ENCODE data around the gene RPP25.

Gene RPP25, protein sequence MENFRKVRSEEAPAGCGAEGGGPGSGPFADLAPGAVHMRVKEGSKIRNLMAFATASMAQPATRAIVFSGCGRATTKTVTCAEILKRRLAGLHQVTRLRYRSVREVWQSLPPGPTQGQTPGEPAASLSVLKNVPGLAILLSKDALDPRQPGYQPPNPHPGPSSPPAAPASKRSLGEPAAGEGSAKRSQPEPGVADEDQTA

DNA sequence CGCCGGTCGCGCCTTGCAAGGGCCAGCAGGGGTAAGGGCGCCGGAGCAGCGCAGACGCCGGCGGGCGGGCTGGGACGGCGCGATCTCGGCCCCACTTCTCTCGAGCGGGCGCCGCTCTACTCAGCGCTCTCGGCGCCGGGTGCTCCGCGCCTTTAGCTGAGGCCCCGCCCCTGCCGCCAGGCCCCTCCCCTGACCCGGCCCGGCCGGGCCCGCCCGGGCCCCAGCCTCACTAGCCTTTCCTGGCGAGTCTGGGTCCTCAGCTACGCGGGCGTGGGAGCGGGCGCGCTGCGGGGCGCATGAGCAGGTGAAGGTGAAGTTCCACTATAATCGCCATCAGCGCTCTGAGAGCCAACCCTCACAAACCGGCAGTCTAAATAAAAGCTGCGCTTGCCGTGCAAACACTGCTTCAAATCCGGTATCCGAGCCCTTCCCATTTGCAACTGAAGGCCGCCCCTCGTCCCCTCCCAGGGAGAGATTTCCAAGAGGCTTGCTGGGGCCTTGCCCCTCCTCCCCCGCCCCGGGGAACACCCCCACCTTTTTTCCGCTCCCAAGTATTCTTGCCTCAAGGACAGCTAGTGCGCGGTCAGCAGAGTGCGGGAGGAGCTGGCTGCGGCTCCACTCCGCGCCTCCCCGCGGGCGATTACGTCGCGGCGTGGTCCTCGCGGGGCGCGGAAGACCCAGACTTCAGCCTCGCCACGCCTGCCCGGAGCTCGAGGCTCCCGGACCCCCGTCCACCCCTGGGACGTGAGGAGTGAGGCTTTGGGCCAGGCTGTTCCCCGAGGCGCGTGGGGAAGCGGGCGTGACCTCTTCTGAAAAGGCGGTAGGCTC is at the start of gene RPP25:
RPP25 (minus strand) TSS at position 125 of the 828 bp plus-strand sequence. CDS start 189 bp downstream, outside the sequence.
- TF ChIP-seq, protein P1, sequence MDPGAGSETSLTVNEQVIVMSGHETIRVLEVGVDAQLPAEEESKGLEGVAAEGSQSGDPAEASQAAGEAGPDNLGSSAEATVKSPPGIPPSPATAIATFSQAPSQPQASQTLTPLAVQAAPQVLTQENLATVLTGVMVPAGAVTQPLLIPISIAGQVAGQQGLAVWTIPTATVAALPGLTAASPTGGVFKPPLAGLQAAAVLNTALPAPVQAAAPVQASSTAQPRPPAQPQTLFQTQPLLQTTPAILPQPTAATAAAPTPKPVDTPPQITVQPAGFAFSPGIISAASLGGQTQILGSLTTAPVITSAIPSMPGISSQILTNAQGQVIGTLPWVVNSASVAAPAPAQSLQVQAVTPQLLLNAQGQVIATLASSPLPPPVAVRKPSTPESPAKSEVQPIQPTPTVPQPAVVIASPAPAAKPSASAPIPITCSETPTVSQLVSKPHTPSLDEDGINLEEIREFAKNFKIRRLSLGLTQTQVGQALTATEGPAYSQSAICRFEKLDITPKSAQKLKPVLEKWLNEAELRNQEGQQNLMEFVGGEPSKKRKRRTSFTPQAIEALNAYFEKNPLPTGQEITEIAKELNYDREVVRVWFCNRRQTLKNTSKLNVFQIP (CRISPR knock-in tag; IDR thresholded peaks at IDR 0.05; ENCODE audit: borderline replicate concordance, low read depth), result no peak
- TF ChIP-seq, protein P2, sequence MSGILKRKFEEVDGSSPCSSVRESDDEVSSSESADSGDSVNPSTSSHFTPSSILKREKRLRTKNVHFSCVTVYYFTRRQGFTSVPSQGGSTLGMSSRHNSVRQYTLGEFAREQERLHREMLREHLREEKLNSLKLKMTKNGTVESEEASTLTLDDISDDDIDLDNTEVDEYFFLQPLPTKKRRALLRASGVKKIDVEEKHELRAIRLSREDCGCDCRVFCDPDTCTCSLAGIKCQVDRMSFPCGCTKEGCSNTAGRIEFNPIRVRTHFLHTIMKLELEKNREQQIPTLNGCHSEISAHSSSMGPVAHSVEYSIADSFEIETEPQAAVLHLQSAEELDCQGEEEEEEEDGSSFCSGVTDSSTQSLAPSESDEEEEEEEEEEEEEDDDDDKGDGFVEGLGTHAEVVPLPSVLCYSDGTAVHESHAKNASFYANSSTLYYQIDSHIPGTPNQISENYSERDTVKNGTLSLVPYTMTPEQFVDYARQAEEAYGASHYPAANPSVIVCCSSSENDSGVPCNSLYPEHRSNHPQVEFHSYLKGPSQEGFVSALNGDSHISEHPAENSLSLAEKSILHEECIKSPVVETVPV (CRISPR knock-in tag; IDR thresholded peaks at IDR 0.05), result no peak
- TF ChIP-seq ZNF8 (CRISPR knock-in tag; IDR thresholded peaks at IDR 0.05) (no peak), OSR1 (CRISPR knock-in tag; IDR thresholded peaks at IDR 0.05) (no peak), ARNTL (CRISPR knock-in tag; IDR thresholded peaks at IDR 0.05; ENCODE audit: borderline replicate concordance, low read depth) (no peak), ZFP30 (CRISPR knock-in tag; IDR thresholded peaks at IDR 0.05) (no peak), ISL1 (CRISPR knock-in tag; IDR thresholded peaks at IDR 0.05) (no peak), PPARA (CRISPR knock-in tag; IDR thresholded peaks at IDR 0.05; ENCODE audit: borderline replicate concordance) (no peak), GLIS3 (CRISPR knock-in tag; IDR thresholded peaks at IDR 0.05) (no peak), CSDC2 (CRISPR knock-in tag; IDR thresholded peaks at IDR 0.05) (no peak), TOX (CRISPR knock-in tag; IDR thresholded peaks at IDR 0.05; ENCODE audit: borderline replicate concordance) (no peak), ZC3H10 (CRISPR knock-in tag; IDR thresholded peaks at IDR 0.05) (no peak), ZNF565 (CRISPR knock-in tag; conservative IDR thresholded peaks at IDR 0.05; ENCODE audit: low read depth) (no peak), ZFP3 (CRISPR knock-in tag; IDR thresholded peaks at IDR 0.05) (no peak)
- TF ChIP-seq, protein P3, sequence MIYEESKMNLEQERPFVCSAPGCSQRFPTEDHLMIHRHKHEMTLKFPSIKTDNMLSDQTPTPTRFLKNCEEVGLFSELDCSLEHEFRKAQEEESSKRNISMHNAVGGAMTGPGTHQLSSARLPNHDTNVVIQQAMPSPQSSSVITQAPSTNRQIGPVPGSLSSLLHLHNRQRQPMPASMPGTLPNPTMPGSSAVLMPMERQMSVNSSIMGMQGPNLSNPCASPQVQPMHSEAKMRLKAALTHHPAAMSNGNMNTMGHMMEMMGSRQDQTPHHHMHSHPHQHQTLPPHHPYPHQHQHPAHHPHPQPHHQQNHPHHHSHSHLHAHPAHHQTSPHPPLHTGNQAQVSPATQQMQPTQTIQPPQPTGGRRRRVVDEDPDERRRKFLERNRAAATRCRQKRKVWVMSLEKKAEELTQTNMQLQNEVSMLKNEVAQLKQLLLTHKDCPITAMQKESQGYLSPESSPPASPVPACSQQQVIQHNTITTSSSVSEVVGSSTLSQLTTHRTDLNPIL (CRISPR knock-in tag; IDR thresholded peaks at IDR 0.05; ENCODE audit: low read depth), result no peak
- TF ChIP-seq, protein P4, sequence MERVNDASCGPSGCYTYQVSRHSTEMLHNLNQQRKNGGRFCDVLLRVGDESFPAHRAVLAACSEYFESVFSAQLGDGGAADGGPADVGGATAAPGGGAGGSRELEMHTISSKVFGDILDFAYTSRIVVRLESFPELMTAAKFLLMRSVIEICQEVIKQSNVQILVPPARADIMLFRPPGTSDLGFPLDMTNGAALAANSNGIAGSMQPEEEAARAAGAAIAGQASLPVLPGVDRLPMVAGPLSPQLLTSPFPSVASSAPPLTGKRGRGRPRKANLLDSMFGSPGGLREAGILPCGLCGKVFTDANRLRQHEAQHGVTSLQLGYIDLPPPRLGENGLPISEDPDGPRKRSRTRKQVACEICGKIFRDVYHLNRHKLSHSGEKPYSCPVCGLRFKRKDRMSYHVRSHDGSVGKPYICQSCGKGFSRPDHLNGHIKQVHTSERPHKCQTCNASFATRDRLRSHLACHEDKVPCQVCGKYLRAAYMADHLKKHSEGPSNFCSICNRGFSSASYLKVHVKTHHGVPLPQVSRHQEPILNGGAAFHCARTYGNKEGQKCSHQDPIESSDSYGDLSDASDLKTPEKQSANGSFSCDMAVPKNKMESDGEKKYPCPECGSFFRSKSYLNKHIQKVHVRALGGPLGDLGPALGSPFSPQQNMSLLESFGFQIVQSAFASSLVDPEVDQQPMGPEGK (CRISPR knock-in tag; IDR thresholded peaks at IDR 0.05; ENCODE audit: borderline replicate concordance), result no peak
- peak; percentile 91 for ATAC-seq

DNA sequence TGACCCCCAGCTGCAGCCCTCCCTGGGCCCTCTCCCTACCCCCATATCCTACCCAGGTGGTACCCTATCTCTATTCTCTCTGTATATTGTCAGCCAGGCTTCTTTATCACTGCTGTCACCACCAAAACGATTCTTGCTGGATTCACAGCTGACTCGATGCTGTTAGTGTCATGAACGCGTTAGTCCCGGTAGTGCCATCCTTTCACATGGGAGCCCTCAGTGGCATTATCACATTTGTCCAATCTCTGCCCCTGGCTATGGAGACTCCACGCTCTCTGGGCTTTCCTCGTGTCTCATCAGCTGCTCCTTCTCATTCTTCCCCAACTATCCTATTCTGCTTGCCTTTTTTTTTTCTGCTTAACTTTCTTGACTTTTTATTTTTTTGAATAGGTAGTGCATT is 45.8 kb upstream of the RPP25 start:
- no peak for ATAC-seq
- TF ChIP-seq CSDC2 (CRISPR knock-in tag; IDR thresholded peaks at IDR 0.05) (no peak), OSR1 (CRISPR knock-in tag; IDR thresholded peaks at IDR 0.05) (no peak), ZFP3 (CRISPR knock-in tag; IDR thresholded peaks at IDR 0.05) (no peak), ZC3H10 (CRISPR knock-in tag; IDR thresholded peaks at IDR 0.05) (no peak), GLIS3 (CRISPR knock-in tag; IDR thresholded peaks at IDR 0.05) (no peak), ZNF8 (CRISPR knock-in tag; IDR thresholded peaks at IDR 0.05) (no peak), TOX (CRISPR knock-in tag; IDR thresholded peaks at IDR 0.05; ENCODE audit: borderline replicate concordance) (no peak), BACH2 (CRISPR knock-in tag; IDR thresholded peaks at IDR 0.05; ENCODE audit: borderline replicate concordance) (no peak), ISL1 (CRISPR knock-in tag; IDR thresholded peaks at IDR 0.05) (no peak), ZNF565 (CRISPR knock-in tag; conservative IDR thresholded peaks at IDR 0.05; ENCODE audit: low read depth) (no peak), ARNTL (CRISPR knock-in tag; IDR thresholded peaks at IDR 0.05; ENCODE audit: borderline replicate concordance, low read depth) (no peak), TCF4 (CRISPR knock-in tag; IDR thresholded peaks at IDR 0.05; ENCODE audit: borderline replicate concordance) (no peak)
- TF ChIP-seq, protein P3 (CRISPR knock-in tag; IDR thresholded peaks at IDR 0.05; ENCODE audit: low read depth), result no peak
- TF ChIP-seq, protein P1 (CRISPR knock-in tag; IDR thresholded peaks at IDR 0.05; ENCODE audit: borderline replicate concordance, low read depth), result no peak
- TF ChIP-seq, protein P2 (CRISPR knock-in tag; IDR thresholded peaks at IDR 0.05), result no peak
- TF ChIP-seq, protein P5, sequence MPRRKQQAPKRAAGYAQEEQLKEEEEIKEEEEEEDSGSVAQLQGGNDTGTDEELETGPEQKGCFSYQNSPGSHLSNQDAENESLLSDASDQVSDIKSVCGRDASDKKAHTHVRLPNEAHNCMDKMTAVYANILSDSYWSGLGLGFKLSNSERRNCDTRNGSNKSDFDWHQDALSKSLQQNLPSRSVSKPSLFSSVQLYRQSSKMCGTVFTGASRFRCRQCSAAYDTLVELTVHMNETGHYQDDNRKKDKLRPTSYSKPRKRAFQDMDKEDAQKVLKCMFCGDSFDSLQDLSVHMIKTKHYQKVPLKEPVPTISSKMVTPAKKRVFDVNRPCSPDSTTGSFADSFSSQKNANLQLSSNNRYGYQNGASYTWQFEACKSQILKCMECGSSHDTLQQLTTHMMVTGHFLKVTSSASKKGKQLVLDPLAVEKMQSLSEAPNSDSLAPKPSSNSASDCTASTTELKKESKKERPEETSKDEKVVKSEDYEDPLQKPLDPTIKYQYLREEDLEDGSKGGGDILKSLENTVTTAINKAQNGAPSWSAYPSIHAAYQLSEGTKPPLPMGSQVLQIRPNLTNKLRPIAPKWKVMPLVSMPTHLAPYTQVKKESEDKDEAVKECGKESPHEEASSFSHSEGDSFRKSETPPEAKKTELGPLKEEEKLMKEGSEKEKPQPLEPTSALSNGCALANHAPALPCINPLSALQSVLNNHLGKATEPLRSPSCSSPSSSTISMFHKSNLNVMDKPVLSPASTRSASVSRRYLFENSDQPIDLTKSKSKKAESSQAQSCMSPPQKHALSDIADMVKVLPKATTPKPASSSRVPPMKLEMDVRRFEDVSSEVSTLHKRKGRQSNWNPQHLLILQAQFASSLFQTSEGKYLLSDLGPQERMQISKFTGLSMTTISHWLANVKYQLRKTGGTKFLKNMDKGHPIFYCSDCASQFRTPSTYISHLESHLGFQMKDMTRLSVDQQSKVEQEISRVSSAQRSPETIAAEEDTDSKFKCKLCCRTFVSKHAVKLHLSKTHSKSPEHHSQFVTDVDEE (CRISPR knock-in tag; IDR thresholded peaks at IDR 0.05), result no peak
- TF ChIP-seq, protein P4 (CRISPR knock-in tag; IDR thresholded peaks at IDR 0.05; ENCODE audit: borderline replicate concordance), result no peak

All from SK-N-SH treated with all-trans-retinoic acid at 6 μM for 48 hours (cell line).